Retinal pigment epithelial cell (primary cell): ENCODE measurements around the gene PAPSS2.

Experiments used
- DNase-seq: peaks from one replicate; pipeline ENCODE4 v3.0.0-alpha.2; 2010; ENCODE audit warnings: low read depth
- H3K4me3 ChIP-seq: 2 replicates; pipeline ENCODE4 v1.5.1; 2011; ENCODE audit warnings: mild to moderate bottlenecking, low read length, control low read depth, moderate library complexity
- TF ChIP-seq, protein P1 (sequence below): conservative IDR thresholded peaks from 2 replicates; pipeline ENCODE4 v1.5.1; 2011; ENCODE audit warnings: low read depth, low read length, control low read depth, inconsistent platforms

PAPSS2 gene

GRCh38 chr10:87767253-87767652 lies 107.6 kb downstream of the PAPSS2 start:
- TF ChIP-seq, protein P1, sequence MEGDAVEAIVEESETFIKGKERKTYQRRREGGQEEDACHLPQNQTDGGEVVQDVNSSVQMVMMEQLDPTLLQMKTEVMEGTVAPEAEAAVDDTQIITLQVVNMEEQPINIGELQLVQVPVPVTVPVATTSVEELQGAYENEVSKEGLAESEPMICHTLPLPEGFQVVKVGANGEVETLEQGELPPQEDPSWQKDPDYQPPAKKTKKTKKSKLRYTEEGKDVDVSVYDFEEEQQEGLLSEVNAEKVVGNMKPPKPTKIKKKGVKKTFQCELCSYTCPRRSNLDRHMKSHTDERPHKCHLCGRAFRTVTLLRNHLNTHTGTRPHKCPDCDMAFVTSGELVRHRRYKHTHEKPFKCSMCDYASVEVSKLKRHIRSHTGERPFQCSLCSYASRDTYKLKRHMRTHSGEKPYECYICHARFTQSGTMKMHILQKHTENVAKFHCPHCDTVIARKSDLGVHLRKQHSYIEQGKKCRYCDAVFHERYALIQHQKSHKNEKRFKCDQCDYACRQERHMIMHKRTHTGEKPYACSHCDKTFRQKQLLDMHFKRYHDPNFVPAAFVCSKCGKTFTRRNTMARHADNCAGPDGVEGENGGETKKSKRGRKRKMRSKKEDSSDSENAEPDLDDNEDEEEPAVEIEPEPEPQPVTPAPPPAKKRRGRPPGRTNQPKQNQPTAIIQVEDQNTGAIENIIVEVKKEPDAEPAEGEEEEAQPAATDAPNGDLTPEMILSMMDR = no peak
- DNase-seq = no peak
- H3K4me3 ChIP-seq = no peak overlapping the region

DNA sequence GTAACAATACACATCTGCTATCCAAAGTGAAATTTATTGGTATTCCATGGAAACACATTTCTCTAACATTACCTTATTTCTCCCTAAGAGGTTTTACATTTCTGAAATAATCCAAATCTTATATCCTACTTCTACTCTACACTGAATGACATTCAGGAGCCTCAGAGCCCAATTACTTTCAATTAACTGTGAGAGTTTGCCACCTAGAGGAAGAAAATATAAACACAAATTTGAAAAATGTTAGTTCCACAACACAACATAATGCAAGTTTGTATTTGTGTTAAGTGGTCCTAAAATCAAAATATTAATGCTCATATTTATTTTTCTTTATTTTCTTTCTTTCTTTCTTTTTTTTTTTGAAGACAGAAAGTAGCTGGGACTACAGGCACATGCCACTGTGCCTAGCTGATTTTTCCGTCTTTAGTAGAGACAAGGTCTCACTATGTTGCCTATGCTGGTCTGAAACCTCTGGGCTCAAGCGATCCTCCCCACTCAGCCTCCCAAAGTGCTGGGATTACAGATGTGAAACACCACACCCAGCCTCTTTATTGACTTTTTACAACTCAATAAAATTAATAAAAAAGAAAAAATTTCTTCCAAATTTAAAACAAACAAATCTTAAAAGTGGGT lies 112.3 kb downstream of the PAPSS2 start:
- H3K4me3 ChIP-seq = no peak overlapping the region
- TF ChIP-seq, protein P1 = peak; percentile 49
- no peak for DNase-seq

- no peak for DNase-seq
- no peak overlapping the region for H3K4me3 ChIP-seq
- TF ChIP-seq, protein P1 = no peak
Observed at GRCh38 chr10:87775766-87776165, 116.1 kb downstream of the PAPSS2 start.

- TF ChIP-seq, protein P1 = no peak
- no peak overlapping the region for H3K4me3 ChIP-seq
- no peak for DNase-seq
Observed at GRCh38 chr10:87776328-87776727, 116.7 kb downstream of the PAPSS2 start.

GRCh38 chr10:87781545-87781944 lies 121.9 kb downstream of the PAPSS2 start:
- H3K4me3 ChIP-seq = no peak overlapping the region
- DNase-seq = no peak
- TF ChIP-seq, protein P1 = no peak

- TF ChIP-seq, protein P1 = no peak
- H3K4me3 ChIP-seq = no peak overlapping the region
- no peak for DNase-seq
Observed at GRCh38 chr10:87782721-87783120, 123.0 kb downstream of the PAPSS2 start.

DNA sequence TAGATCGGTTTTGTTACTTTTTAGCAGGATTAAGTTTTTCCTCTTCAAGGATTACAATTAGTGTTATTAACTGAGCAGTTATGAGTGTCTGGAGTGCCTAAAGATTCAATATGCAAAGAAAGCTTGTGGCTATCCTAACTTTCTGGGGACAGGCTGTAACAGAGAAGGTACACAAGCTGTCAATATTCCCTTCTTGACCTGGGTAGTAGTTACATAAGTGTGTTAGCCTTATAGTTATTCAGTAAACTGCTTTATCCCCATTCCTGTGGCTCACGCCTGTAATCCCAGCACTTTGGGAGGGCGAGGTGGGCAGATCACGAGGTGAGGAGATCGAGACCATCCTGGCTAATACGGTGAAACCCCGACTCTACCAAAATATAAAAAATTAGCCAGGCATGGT lies 126.7 kb downstream of the PAPSS2 start:
- TF ChIP-seq, protein P1 = no peak
- H3K4me3 ChIP-seq = no peak overlapping the region
- DNase-seq = no peak
